Measurements from ENCODE around the gene CFAP46.

DNA sequence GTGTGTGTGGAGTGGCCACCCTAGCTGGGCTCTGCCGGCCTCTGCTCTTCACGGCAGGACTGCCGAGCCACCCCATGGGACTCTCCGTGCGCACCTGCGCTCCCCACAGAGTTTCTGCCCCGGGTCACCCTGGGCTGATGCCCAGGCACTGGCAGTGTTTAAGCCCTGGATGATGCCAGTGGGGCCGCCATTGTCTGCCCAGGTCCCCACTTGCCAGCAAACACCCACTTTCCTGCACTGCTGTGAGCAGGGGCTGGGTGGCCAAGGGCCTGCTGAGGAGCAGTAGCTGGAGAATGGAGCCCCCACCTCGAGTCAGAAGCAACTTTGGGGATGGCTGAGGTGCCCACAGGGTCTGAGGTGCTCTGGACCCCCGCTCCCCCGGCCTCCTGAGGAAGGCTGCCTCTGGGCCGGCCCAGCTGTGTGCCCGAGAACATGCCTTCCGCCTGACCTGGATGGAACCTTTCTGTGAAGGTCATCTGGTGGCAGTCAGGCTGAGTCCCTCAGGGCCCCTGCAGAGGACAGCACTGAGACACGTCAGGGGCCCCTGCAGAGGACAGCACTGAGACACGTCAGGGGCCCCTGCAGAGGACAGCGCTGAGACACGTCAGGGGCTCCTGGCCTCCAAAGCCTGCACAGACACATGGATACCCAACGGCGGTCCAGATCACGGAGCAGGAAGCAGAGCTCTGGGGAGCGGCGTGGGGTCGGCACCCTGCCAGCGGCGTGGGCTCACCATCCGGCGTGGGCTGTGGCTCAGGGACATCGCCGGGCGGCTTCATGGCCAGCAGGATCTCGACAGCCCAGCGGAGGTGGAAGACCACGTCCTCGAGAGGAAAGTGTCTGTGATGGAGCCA, 62.0 kb downstream of the CFAP46 start:
- TF ChIP-seq POLR2A (IDR thresholded peaks at IDR 0.05), result no peak
- TF ChIP-seq, protein P1, sequence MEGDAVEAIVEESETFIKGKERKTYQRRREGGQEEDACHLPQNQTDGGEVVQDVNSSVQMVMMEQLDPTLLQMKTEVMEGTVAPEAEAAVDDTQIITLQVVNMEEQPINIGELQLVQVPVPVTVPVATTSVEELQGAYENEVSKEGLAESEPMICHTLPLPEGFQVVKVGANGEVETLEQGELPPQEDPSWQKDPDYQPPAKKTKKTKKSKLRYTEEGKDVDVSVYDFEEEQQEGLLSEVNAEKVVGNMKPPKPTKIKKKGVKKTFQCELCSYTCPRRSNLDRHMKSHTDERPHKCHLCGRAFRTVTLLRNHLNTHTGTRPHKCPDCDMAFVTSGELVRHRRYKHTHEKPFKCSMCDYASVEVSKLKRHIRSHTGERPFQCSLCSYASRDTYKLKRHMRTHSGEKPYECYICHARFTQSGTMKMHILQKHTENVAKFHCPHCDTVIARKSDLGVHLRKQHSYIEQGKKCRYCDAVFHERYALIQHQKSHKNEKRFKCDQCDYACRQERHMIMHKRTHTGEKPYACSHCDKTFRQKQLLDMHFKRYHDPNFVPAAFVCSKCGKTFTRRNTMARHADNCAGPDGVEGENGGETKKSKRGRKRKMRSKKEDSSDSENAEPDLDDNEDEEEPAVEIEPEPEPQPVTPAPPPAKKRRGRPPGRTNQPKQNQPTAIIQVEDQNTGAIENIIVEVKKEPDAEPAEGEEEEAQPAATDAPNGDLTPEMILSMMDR (IDR thresholded peaks at IDR 0.05 in 8 of 11, conservative IDR thresholded peaks at IDR 0.05 in 3 of 11), result no peak

Measured in spleen (tissue), 7 donors.